GM21390 (cell line): ENCODE data around the gene PIGBOS1.
"Not testable (repeated sequence)": the region's sequence is repeated elsewhere in the genome, so short reads cannot be mapped to it uniquely, and the experiment has no call there.

Experiments used
- ATAC-seq: cut with Tn5 transposase; IDR thresholded peaks from one replicate; pipeline ENCODE4 v1.9.1; 2021; ENCODE audit not compliant: unreplicated experiment

Gene PIGBOS1

DNA sequence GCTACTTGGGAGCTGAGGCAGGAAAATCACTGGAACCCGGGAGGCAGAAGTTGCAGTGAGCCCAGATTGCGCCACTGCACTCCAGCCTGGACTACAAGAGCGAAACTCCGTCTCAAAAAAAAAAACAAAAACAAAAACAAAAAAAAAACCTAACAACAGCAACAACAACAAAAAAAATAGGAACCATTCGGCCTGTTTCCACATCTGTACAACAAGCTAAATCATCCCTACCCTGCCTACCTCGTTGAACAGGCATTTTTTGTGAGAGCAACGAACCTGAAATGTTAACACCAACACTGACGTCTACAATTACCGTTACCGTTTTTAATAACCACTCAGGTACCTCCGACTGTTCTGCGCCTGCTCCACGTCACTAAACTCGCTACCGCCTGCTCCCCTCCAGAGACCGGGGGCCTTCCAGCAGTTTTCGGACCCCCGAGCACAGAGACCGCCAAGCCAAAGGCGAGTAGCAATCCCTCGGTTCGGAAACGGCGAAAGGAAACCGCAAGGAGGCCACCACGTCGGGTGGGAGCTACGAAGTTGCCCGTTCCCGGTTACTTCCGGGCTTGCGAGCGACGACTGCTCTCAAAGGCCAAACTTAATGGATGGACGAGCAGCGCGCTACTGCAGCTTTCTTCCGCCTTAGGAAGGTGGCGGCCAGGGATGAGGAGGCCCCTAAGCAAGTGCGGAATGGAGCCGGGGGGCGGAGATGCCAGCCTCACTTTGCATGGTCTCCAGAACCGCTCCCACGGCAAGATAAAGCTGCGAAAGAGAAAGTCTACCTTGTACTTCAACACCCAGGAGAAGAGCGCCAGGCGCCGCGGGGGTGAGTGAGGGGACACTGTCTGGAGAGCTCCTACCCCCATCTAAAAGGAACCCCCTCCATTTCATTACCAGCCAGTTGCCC is at the start of gene PIGBOS1, which contains the start of gene PIGB:
TSS of gene PIGBOS1 (minus strand) at position 536 of the 907 bp plus-strand sequence. CDS start 1,331 bp downstream, outside the sequence.
TSS of gene PIGB (plus strand) at position 635 of the 907 bp plus-strand sequence. CDS start at position 664, 29 bp downstream.
- ATAC-seq, result peak; percentile 90

DNA sequence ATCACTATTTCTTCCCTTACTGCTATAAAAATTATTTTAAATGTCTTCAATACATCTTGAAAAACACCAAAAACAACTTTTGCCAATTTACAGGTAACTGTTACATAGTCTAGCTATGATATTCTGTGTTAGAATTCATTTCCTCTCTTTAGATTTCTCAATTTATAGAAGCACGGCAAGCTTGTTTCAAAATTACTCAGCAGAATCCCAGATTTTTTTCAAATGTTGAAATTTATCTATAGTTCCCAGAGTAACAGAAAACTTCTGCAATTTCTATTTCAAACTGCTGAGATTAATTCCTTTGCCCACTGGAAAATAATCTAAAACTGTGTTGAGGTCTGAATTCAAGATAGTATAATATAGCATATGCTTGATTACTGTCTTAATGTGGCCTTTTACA is 48.1 kb upstream of the PIGBOS1 start:
- ATAC-seq, result no peak

GRCh38 chr15:55362641-55363040 is 43.7 kb upstream of the PIGBOS1 start:
- no peak for ATAC-seq

DNA sequence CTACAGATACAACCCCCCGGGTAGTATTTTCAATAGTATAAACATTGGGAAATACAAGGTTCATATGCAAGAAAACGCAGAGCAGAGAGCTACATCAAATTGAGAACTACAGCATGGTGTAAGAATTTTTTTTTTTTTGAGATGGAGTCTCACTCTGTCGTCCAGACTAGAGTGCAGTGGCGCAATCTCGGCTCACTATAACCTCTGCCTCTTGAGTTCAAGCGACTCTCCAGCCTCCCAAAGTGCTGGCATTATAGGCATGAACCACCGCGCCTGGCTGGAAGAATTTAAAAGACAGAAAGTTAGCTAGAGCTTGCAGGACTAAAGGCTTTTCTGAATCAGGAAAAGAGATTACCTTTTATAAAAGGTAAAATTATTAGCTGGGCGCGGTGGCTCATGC is 42.1 kb upstream of the PIGBOS1 start:
- no peak for ATAC-seq

- no peak for ATAC-seq
Measured at GRCh38 chr15:55360256-55360655, 41.3 kb upstream of the PIGBOS1 start.

DNA sequence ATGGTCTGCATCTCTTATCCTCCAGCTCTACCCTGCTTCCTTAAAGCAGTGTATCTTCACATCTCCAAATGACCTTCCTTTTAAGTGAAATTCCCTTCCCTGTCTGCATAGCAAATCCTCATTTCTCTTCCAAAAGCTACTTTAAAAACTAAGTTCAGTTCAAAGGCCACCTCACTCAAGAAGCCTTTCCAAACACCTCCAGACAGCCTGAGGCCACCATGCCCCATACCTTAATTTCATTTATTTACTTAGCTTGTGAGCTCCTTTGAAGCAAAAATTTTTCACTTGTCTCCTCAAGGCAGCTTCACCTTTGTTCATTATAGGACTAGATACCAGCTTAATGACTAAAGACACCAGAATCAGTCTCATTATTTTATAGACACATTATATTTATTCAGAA is 39.5 kb upstream of the PIGBOS1 start:
- no peak for ATAC-seq

GRCh38 chr15:55357774-55358173 is 38.9 kb upstream of the PIGBOS1 start:
- ATAC-seq, result no peak

- no peak for ATAC-seq
Measured at GRCh38 chr15:55356985-55357585, 38.2 kb upstream of the PIGBOS1 start.

GRCh38 chr15:55353025-55353424 is 34.1 kb upstream of the PIGBOS1 start:
- ATAC-seq, result no peak

- no peak for ATAC-seq
Measured at GRCh38 chr15:55349282-55349681, 30.4 kb upstream of the PIGBOS1 start.

DNA sequence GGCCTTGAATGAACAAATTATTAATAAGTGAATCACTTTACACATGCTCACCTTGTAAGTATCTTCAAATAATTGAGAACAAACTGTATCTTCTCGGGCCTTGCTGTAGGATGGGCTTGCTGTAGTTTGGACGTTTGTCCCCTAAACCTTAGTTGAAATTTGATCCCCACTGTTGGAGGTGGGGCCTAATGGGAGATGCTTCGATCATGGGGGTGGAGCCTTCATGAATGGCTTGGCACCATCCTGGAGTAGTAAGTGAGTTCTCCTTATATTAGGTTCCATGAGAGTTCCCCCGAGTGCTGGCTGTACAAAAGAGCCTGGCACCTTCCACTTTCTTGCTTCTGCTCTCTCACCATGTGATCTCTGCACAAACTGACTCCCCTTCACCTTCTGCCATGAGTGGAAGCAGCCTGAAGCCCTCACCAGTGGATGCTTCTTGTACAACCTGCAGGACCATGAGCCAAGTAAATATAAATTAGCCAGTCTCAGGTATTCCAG is 29.4 kb upstream of the PIGBOS1 start:
- no peak for ATAC-seq

DNA sequence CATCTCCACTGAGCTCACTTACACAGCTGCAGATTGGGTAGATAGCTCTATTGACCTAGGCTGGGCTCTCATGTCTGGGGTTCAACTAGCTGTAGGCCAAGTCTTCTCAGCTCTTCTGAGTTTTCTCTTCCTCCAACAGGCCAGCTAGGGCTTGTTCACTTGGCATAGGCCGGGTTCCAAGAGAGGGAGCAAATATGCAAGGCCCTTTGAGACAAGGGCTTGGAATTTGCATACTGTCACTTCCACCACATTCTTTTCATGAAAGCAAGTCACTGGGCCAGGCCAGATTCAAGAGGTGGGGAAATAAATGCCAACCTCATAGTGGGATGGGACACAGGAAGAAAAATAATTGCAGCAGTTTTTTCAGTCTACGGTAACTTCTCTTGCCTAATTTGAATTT is 25.3 kb upstream of the PIGBOS1 start:
- ATAC-seq, result no peak

GRCh38 chr15:55343168-55343567 is 24.2 kb upstream of the PIGBOS1 start:
- ATAC-seq, result no peak

GRCh38 chr15:55337160-55337559 is 18.2 kb upstream of the PIGBOS1 start:
- no peak for ATAC-seq

- ATAC-seq, result no peak
Measured at GRCh38 chr15:55334997-55335396, 16.1 kb upstream of the PIGBOS1 start.

DNA sequence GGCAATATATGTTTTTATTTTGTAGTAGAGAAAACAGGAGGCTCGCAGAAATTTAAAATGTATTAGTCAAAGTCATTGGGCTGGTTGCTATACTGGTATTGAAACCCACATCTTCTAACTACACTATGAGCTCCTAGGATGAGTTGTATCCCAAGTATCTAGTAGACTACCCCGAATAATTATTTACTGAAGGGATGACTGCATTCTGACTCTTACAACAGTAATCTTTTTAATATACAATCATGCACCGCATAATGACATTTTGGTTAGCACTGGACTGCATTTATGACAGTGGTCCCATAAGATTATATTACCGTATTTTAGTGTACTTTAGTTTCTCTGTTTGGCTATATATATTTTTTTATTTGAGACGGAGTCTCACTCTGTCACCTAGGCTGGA is 15.4 kb upstream of the PIGBOS1 start:
- ATAC-seq, result no peak

GRCh38 chr15:55327387-55327786 is 8.5 kb upstream of the PIGBOS1 start:
- ATAC-seq, result no peak

GRCh38 chr15:55322467-55322866 is 3.5 kb upstream of the PIGBOS1 start:
- no peak for ATAC-seq

- no peak for ATAC-seq
Measured at GRCh38 chr15:55320963-55321362, 2.0 kb upstream of the PIGBOS1 start.

DNA sequence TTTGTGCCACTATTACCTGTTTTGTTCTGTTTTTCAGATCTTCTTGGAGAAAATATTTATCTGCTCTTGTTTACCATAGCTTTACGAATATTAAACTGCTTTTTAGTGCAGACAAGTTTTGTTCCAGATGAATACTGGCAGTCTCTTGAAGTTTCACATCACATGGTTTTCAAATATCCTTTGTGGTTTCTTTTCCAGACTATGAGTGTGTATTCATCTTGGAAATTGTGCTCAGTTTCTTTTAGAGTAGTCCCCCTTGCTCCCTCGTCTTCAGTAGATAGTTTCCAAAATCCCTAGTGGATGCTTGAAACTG is 1.3 kb upstream of the PIGBOS1 start:
- no peak for ATAC-seq

DNA sequence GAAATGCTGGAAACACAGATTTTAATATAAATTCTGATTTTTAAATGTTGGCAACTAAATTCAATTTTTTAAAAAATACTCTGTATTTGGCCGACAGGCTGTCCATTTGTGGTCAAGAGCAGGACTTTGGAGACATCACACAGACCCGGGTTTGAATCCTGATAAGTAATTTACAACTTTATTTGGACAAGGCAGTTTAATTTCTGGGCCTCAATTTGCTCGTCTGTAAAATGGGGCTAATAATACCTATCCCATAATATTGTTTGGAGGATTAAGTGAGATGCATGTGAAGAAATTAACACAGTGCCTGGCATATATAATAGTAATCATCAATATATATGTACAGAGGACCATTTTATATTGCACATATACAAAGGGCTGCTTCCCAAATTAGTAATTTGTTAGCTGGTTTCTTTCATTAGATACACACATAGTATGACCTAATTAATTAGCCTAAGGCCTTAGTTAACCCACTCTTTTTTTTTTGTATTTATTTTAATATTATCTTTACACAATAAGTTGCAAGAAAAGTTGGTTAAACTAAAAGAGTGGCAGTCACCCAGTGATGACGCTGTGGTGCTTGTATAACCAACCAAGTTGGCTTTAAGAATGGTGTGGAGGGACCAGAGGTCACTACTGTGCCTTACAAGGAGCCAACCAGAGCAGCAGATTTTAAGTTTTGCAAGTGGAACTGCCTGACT is 764 bp upstream of the PIGBOS1 start:
- ATAC-seq, result peak; percentile 40

DNA sequence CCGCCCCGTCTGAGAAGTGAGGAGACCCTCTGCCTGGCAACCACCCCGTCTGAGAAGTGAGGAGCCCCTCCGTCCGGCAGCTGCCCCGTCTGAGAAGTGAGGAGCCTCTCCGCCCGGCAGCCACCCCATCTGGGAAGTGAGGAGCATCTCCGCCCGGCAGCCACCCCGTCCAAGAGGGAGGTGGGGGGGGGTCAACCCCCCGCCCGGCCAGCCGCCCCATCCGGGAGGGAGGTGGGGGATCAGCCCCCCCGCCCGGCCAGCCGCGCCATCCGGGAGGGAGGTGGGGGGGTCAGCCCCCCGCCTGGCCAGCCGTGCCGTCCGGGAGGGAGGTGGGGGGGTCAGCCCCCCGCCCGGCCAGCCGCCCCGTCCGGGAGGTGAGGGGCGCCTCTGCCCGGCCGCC is 16.1 kb downstream of the PIGBOS1 start:
- not testable (repeated sequence) for ATAC-seq
